Thyroid gland (tissue), 4 donors: Measurements from ENCODE around the gene ARHGAP22. TPM values are rescaled to one million over a fixed set of nuclear protein-coding genes. Genes with fewer than 3 reads are reported as not detected.
A peak's percentile ranks its signal among the peaks of the same experiment; 100 is the strongest.

Experiments
- DNase-seq, 2 donors: peaks; one replicate each; pipeline ENCODE4 v3.0.0-alpha.2; 2019
- H3K27ac ChIP-seq, 3 donors: fragments of 200-600 bp; sonication (generic); 1 replicate in 2 of 3; 2 replicates in 1 of 3; pipeline ENCODE4 v1.5.1; 2016 to 2019; ENCODE audit warnings: mild to moderate bottlenecking in 1 of 3, moderate library complexity in 1 of 3
- H3K27me3 ChIP-seq: fragments of 200-600 bp; sonication (generic); one replicate; pipeline ENCODE4 v1.5.1; 2019
- H3K36me3 ChIP-seq, 2 donors: fragments of 200-600 bp; sonication (generic); one replicate each; pipeline ENCODE4 v1.5.1; 2016 to 2019
- H3K4me1 ChIP-seq, 2 donors: fragments of 200-600 bp; sonication (generic); one replicate each; pipeline ENCODE4 v1.5.1; 2017 to 2019
- H3K4me3 ChIP-seq, 3 donors: fragments of 200-600 bp; sonication (generic); replicated peaks in 1 of 3; 1 replicate in 2 of 3; 2 replicates in 1 of 3; pipeline ENCODE4 v1.5.1; 2016; ENCODE audit warnings: mild to moderate bottlenecking in 1 of 3
- H3K9me3 ChIP-seq: fragments of 200-600 bp; sonication (generic); one replicate; pipeline ENCODE4 v1.5.1; 2017
- CTCF ChIP-seq, 6 experiments: fragments of 200-600 bp in 3 of 6; fragments of 450-650 bp in 3 of 6; sonication (generic) in 3 of 6; IDR thresholded peaks; one replicate each; pipeline ENCODE4 v1.5.1; 2016 to 2019; ENCODE audit warnings: antibody characterized with exemption in 6 of 6, mild to moderate bottlenecking in 2 of 6, inconsistent platforms in 1 of 6, moderate library complexity in 1 of 6
- POLR2A ChIP-seq, 2 donors: fragments of 450-650 bp; IDR thresholded peaks; one replicate each; pipeline ENCODE4 v1.6.1; 2017; ENCODE audit warnings: antibody characterized with exemption in 2 of 2, mild to moderate bottlenecking in 2 of 2, moderate library complexity in 1 of 2
- WGBS, 2 donors: methylation state at CpG; one replicate each; pipeline ENCODE4 v1.1.5; 2017; 5-methylcytosine and 5-hydroxymethylcytosine counted together
- intact Hi-C: fragments of 100-400 bp; cut with DNase I; formaldehyde crosslinking; loops from one replicate; pipeline ENCODE4 v1.15.1; 2023
- total RNA-seq, 4 donors: library from RNA; depleted of rRNA; stranded (reverse); fragments of >200 nt; gene quantifications; one replicate each; pipeline ENCODE4 v1.2.3, GENCODE V29; 2016

Gene ARHGAP22
- total RNA-seq, 4 donors from 2014 or later: 3.4 to 29.5 (median 19.1) TPM

- no peak for DNase-seq
- intact Hi-C loops: no loop called here
- Histone ChIP-seq H3K36me3 (no peaks in the 10 kb centered on the region), H3K27me3 (no peaks in the 10 kb centered on the region), H3K27ac (no peak overlapping the region), H3K9me3 (no peaks in the 10 kb centered on the region), H3K4me3 (no peak overlapping the region), H3K4me1 (peaks cover 0 to 2% of the 10 kb centered on the region in 2 donors)
- WGBS, 2 donors: 85 to 100% methylated on average over 4 of the region's 4 CpGs
- no peak for TF ChIP-seq POLR2A (IDR thresholded peaks at IDR 0.05)
- no peak for TF ChIP-seq CTCF (IDR thresholded peaks at IDR 0.05)
Measured at GRCh38 chr10:48609899-48610584, 5.2 kb upstream of the ARHGAP22 start.

- Histone ChIP-seq H3K36me3 (no peaks in the 10 kb centered on the region), H3K9me3 (no peaks in the 10 kb centered on the region), H3K27me3 (no peaks in the 10 kb centered on the region), H3K4me3 (no peak overlapping the region), H3K4me1 (peaks cover 3 to 8% of the 10 kb centered on the region in 2 donors), H3K27ac (no peak overlapping the region)
- intact Hi-C loops: no loop called here
- DNase-seq: no peak
- 91 to 94% methylated on average over 5 of the region's 5 CpGs for WGBS, 2 donors
- no peak for TF ChIP-seq POLR2A (IDR thresholded peaks at IDR 0.05)
- no peak for TF ChIP-seq CTCF (IDR thresholded peaks at IDR 0.05)
Measured at GRCh38 chr10:48609441-48609840, 4.6 kb upstream of the ARHGAP22 start.

- no peak for DNase-seq
- no peaks in the 10 kb centered on the region for H3K36me3 ChIP-seq
- H3K9me3 ChIP-seq: no peaks in the 10 kb centered on the region
- no peaks in the 10 kb centered on the region for H3K27me3 ChIP-seq
- no peak overlapping the region for H3K27ac ChIP-seq
- intact Hi-C loops: no loop called here
- no peak overlapping the region for H3K4me3 ChIP-seq
- H3K4me1 ChIP-seq: peaks cover 6 to 13% of the 10 kb centered on the region in 2 donors
- no peak for TF ChIP-seq POLR2A (IDR thresholded peaks at IDR 0.05)
- TF ChIP-seq CTCF (IDR thresholded peaks at IDR 0.05): no peak
Measured at GRCh38 chr10:48608976-48609375, 4.1 kb upstream of the ARHGAP22 start.

GRCh38 chr10:48608279-48608681 is 3.4 kb upstream of the ARHGAP22 start:
- intact Hi-C loops: no loop called here
- H3K27ac ChIP-seq: no peak overlapping the region
- DNase-seq: peak; percentile 38 to 48
- no peaks in the 10 kb centered on the region for H3K9me3 ChIP-seq
- no peaks in the 10 kb centered on the region for H3K27me3 ChIP-seq
- no peaks in the 10 kb centered on the region for H3K36me3 ChIP-seq
- TF ChIP-seq POLR2A (IDR thresholded peaks at IDR 0.05) (no peak), CTCF (IDR thresholded peaks at IDR 0.05) (peak in 3 of 6 experiments; percentile 53 to 63 (median 55))
- H3K4me1 ChIP-seq: peaks cover 6 to 13% of the 10 kb centered on the region in 2 donors
- H3K4me3 ChIP-seq: no peak overlapping the region
- 71 to 74% methylated on average over 3 of the region's 3 CpGs for WGBS, 2 donors

GRCh38 chr10:48607356-48608278 is 2.7 kb upstream of the ARHGAP22 start:
- no peak overlapping the region for H3K4me3 ChIP-seq

More at GRCh38 chr10:48607356-48608278, 2.7 kb upstream of the ARHGAP22 start:
- no peak for DNase-seq
- Histone ChIP-seq H3K27me3 (no peaks in the 10 kb centered on the region), H3K4me1 (peaks cover 6 to 13% of the 10 kb centered on the region in 2 donors), H3K36me3 (no peaks in the 10 kb centered on the region), H3K27ac (no peak overlapping the region), H3K9me3 (no peaks in the 10 kb centered on the region)
- TF ChIP-seq CTCF (IDR thresholded peaks at IDR 0.05): no peak
- TF ChIP-seq POLR2A (IDR thresholded peaks at IDR 0.05): no peak
- 67 to 79% methylated on average over 6 of the region's 6 CpGs for WGBS, 2 donors
- intact Hi-C loops: no loop called here
